Measurements from ENCODE around the gene DPT.

- TF ChIP-seq CTCF (IDR thresholded peaks at IDR 0.05) (no peak), POLR2A (IDR thresholded peaks at IDR 0.05) (no peak)
Measured at GRCh38 chr1:168689726-168690602, 39.0 kb downstream of the DPT start.

Measured in esophagus squamous epithelium (tissue), 4 donors.